KMS-11 (cell line): ENCODE data around the gene RBM26.

Experiments used
- H2AFZ ChIP-seq: fragments of 200-600 bp; sonication (generic); 2 replicates; pipeline ENCODE4 v1.6.1; 2016; ENCODE audit warnings: antibody characterized with exemption, mixed run types, low read depth
- H3K27ac ChIP-seq: fragments of 200-600 bp; sonication (generic); 2 replicates; pipeline ENCODE4 v1.6.1; 2016; ENCODE audit warnings: mild to moderate bottlenecking, mixed run types
- H3K27me3 ChIP-seq: fragments of 200-600 bp; sonication (generic); 2 replicates; pipeline ENCODE4 v1.6.1; 2017; ENCODE audit warnings: mild to moderate bottlenecking, low read depth, mixed run types, moderate library complexity; ENCODE audit not compliant: insufficient read depth
- H3K36me3 ChIP-seq: fragments of 200-600 bp; sonication (generic); 2 replicates; pipeline ENCODE4 v1.6.1; 2017; ENCODE audit warnings: mild to moderate bottlenecking, mixed run types; ENCODE audit not compliant: insufficient read depth
- H3K4me1 ChIP-seq: fragments of 200-600 bp; sonication (generic); 2 replicates; pipeline ENCODE4 v1.6.1; 2016; ENCODE audit warnings: mild to moderate bottlenecking, low read depth, mixed run types; ENCODE audit not compliant: poor library complexity, severe bottlenecking
- H3K4me2 ChIP-seq: fragments of 200-600 bp; sonication (generic); 2 replicates; pipeline ENCODE4 v1.7.0; 2016; ENCODE audit warnings: mild to moderate bottlenecking, mixed run types
- H3K4me3 ChIP-seq: fragments of 200-600 bp; sonication (generic); IDR thresholded peaks from 2 replicates; pipeline ENCODE4 v1.6.1; 2017; ENCODE audit warnings: low read depth, low read length, mixed read lengths; ENCODE audit not compliant: insufficient read depth
- H3K79me2 ChIP-seq: fragments of 200-600 bp; sonication (generic); 2 replicates; pipeline ENCODE4 v1.6.1; 2016; ENCODE audit warnings: low read depth, mixed run types; ENCODE audit not compliant: insufficient read depth
- H3K9ac ChIP-seq: fragments of 200-600 bp; sonication (generic); 2 replicates; pipeline ENCODE4 v1.6.1; 2016; ENCODE audit warnings: mild to moderate bottlenecking, mixed run types
- H4K20me1 ChIP-seq: fragments of 200-600 bp; sonication (generic); 2 replicates; pipeline ENCODE4 v1.6.1; 2016; ENCODE audit warnings: mild to moderate bottlenecking, mixed run types; ENCODE audit not compliant: insufficient read depth
- CTCF ChIP-seq: fragments of 200-600 bp; sonication (generic); conservative IDR thresholded peaks from 2 replicates; pipeline ENCODE4 v1.6.1; 2017; ENCODE audit warnings: low read depth, mild to moderate bottlenecking, antibody characterized with exemption, low read length, moderate library complexity, mixed read lengths

RBM26 gene

DNA sequence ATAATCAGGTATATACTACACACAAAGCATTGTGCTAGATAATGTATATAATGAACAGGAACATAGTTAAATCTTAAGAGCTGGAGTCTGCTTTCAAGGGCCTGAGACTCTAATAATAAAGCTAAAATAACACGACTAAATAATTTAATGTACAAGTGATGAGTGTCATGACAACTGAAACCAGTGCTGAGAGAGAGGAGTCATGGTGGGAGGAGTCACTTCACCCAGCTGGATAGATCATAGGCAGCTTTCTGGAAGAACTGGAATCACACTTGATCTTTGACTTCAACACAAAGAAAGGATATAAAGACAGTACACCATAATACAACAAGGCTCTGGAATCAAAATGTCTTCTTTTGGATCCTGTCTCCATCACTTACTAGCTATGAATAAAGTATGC is 7.1 kb downstream of the RBM26 start:
- no peaks in the 10 kb centered on the region for H3K27me3 ChIP-seq
- H3K27ac ChIP-seq: no peak overlapping the region
- H4K20me1 ChIP-seq: no peaks in the 10 kb centered on the region; the same call in 1 of the 2 replicates
- no peak overlapping the region for H3K4me3 ChIP-seq
- H3K4me1 ChIP-seq: peaks cover 54% of the 10 kb centered on the region
- H3K36me3 ChIP-seq: no peaks in the 10 kb centered on the region
- no peak overlapping the region for H3K4me2 ChIP-seq
- no peak overlapping the region for H2AFZ ChIP-seq
- H3K9ac ChIP-seq: no peak overlapping the region
- TF ChIP-seq CTCF: no peak
- peaks cover 98% of the 10 kb centered on the region for H3K79me2 ChIP-seq

- H3K4me1 ChIP-seq: peaks cover 58% of the 10 kb centered on the region
- H3K27ac ChIP-seq: no peak overlapping the region
- peaks cover 4% of the 10 kb centered on the region; the same call in 1 of the 2 replicates for H4K20me1 ChIP-seq
- no peaks in the 10 kb centered on the region for H3K36me3 ChIP-seq
- no peak overlapping the region for H3K4me3 ChIP-seq
- no peaks in the 10 kb centered on the region for H3K27me3 ChIP-seq
- H2AFZ ChIP-seq: no peak overlapping the region
- H3K9ac ChIP-seq: no peak overlapping the region
- TF ChIP-seq CTCF: no peak
- peaks cover 96% of the 10 kb centered on the region for H3K79me2 ChIP-seq
- no peak overlapping the region for H3K4me2 ChIP-seq
These were observed 7.9 kb downstream of the RBM26 start for GRCh38 chr13:79398127-79398526.

- no peak overlapping the region for H2AFZ ChIP-seq
- H3K27me3 ChIP-seq: no peaks in the 10 kb centered on the region
- H3K9ac ChIP-seq: no peak overlapping the region
- peaks cover 82% of the 10 kb centered on the region for H3K79me2 ChIP-seq
- peaks cover 49% of the 10 kb centered on the region for H3K4me1 ChIP-seq
- no peak for TF ChIP-seq CTCF
- no peak overlapping the region for H3K4me2 ChIP-seq
- H3K4me3 ChIP-seq: no peak overlapping the region
- no peaks in the 10 kb centered on the region for H3K36me3 ChIP-seq
- H3K27ac ChIP-seq: no peak overlapping the region
- H4K20me1 ChIP-seq: peaks cover 16% of the 10 kb centered on the region
These were observed 10.2 kb downstream of the RBM26 start for GRCh38 chr13:79395881-79396280.

DNA sequence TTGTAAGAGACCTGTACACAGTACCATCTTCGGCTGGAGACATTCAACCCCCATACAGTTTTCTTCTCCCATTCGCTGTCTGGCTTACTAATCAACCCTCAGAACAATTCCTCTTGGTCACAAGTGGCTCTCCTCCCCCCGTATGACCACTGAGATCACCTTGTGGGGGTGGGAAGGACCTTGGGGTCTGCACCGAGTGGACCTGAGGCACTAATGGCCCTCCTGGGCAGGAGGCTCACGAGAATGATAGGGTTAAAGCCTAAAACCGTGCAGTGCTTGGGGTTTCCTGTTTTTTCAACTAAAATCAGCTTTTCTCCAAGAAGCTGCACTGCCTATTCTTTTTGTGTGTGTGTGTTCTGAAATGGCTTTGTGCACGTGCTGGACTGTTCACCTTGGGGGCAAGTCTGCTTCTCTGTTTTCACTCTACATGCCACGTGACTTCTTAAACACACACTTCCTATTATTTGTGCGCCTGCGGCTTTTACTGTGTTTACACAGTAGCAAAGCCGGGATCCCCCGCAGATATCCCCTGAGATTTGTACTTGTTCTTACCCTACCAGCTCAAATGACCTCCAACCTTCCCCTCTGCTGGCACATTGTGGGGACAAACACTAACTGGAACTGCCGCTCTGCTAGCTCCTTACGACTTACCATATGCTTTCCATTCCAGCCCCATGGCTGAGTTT is 12.3 kb downstream of the RBM26 start:
- no peak overlapping the region; the same call in 1 of the 2 replicates for H3K27ac ChIP-seq

More for the DNA sequence above, 12.3 kb downstream of the RBM26 start:
- Histone ChIP-seq H3K36me3 (no peaks in the 10 kb centered on the region), H3K9ac (no peak overlapping the region), H3K79me2 (peaks cover 82% of the 10 kb centered on the region), H3K4me3 (no peak overlapping the region), H3K4me1 (peaks cover 41% of the 10 kb centered on the region), H3K4me2 (0 out of 2 replicates have a peak overlapping the region, but pooled peaks have one; percentile 3), H2AFZ (no peak overlapping the region), H3K27me3 (no peaks in the 10 kb centered on the region), H4K20me1 (peaks cover 27% of the 10 kb centered on the region)
- no peak for TF ChIP-seq CTCF
